ENCODE measurements around the gene MYLK. TPM values are rescaled to one million over a fixed set of nuclear protein-coding genes. Genes with fewer than 3 reads are reported as not detected.

MYLK gene
- total and polyA plus RNA-seq, 4 donors, result 17.0 to 47.7 (median 31.1) TPM

- Histone ChIP-seq H3K27me3 (ENCODE audit: control insufficient read depth, insufficient read depth, low read length) (no peaks in the 10 kb centered on the region), H3K4me1 (ENCODE audit: control insufficient read depth, insufficient read depth, low read length) (peaks cover 3% of the 10 kb centered on the region), H3K9me3 (ENCODE audit: control insufficient read depth, insufficient read depth, low read length) (no peaks in the 10 kb centered on the region), H3K36me3 (ENCODE audit: control insufficient read depth, insufficient read depth, low read length) (no peaks in the 10 kb centered on the region), H3K27ac (ENCODE audit: low read depth, low read length) (no peak overlapping the region), H3K4me3 (ENCODE audit: low read depth, low read length) (no peak overlapping the region)
- DNase-seq (ENCODE audit: low read depth in 4 of 6, low spot score in 6 of 6), result no peak
- WGBS (ENCODE audit: insufficient coverage), result no CpG with 5 or more reads among the region's 2 CpGs
Measured at GRCh38 chr3:123762805-123763204, 121.3 kb downstream of the MYLK start.

- WGBS (ENCODE audit: insufficient coverage), result no CpG with 5 or more reads among the region's 1 CpG
- no peak overlapping the region for H3K27ac ChIP-seq (ENCODE audit: low read depth, low read length)
- H3K4me3 ChIP-seq (ENCODE audit: low read depth, low read length), result no peak overlapping the region
- H3K4me1 ChIP-seq (ENCODE audit: control insufficient read depth, insufficient read depth, low read length), result peaks cover 6% of the 10 kb centered on the region
- H3K9me3 ChIP-seq (ENCODE audit: control insufficient read depth, insufficient read depth, low read length), result no peaks in the 10 kb centered on the region
- no peak for DNase-seq (ENCODE audit: low read depth in 4 of 6, low spot score in 6 of 6)
- no peaks in the 10 kb centered on the region for H3K27me3 ChIP-seq (ENCODE audit: control insufficient read depth, insufficient read depth, low read length)
- no peaks in the 10 kb centered on the region for H3K36me3 ChIP-seq (ENCODE audit: control insufficient read depth, insufficient read depth, low read length)
Measured at GRCh38 chr3:123760817-123761216, 123.3 kb downstream of the MYLK start.

- no peak overlapping the region for H3K4me3 ChIP-seq (ENCODE audit: low read depth, low read length)
- no peaks in the 10 kb centered on the region for H3K9me3 ChIP-seq (ENCODE audit: control insufficient read depth, insufficient read depth, low read length)
- no peak for DNase-seq (ENCODE audit: low read depth in 4 of 6, low spot score in 6 of 6)
- H3K27ac ChIP-seq (ENCODE audit: low read depth, low read length), result no peak overlapping the region
- peaks cover 6% of the 10 kb centered on the region for H3K4me1 ChIP-seq (ENCODE audit: control insufficient read depth, insufficient read depth, low read length)
- no peaks in the 10 kb centered on the region for H3K36me3 ChIP-seq (ENCODE audit: control insufficient read depth, insufficient read depth, low read length)
- no peaks in the 10 kb centered on the region for H3K27me3 ChIP-seq (ENCODE audit: control insufficient read depth, insufficient read depth, low read length)
- 100% methylated on average over 1 of the region's 4 CpGs for WGBS (ENCODE audit: insufficient coverage)
Measured at GRCh38 chr3:123759871-123760270, 124.3 kb downstream of the MYLK start.

- H3K4me1 ChIP-seq (ENCODE audit: control insufficient read depth, insufficient read depth, low read length), result peaks cover 6% of the 10 kb centered on the region
- no peaks in the 10 kb centered on the region for H3K27me3 ChIP-seq (ENCODE audit: control insufficient read depth, insufficient read depth, low read length)
- 50% methylated on average over 2 of the region's 3 CpGs for WGBS (ENCODE audit: insufficient coverage)
- no peak overlapping the region for H3K27ac ChIP-seq (ENCODE audit: low read depth, low read length)
- H3K4me3 ChIP-seq (ENCODE audit: low read depth, low read length), result no peak overlapping the region
- no peaks in the 10 kb centered on the region for H3K36me3 ChIP-seq (ENCODE audit: control insufficient read depth, insufficient read depth, low read length)
- peak in 1 of 6 donors; percentile 15 for DNase-seq (ENCODE audit: low read depth in 4 of 6, low spot score in 6 of 6)
- H3K9me3 ChIP-seq (ENCODE audit: control insufficient read depth, insufficient read depth, low read length), result no peaks in the 10 kb centered on the region
Measured at GRCh38 chr3:123759311-123759710, 124.8 kb downstream of the MYLK start.

GRCh38 chr3:123758081-123758564, 126.0 kb downstream of the MYLK start:
- no peaks in the 10 kb centered on the region for H3K36me3 ChIP-seq (ENCODE audit: control insufficient read depth, insufficient read depth, low read length)
- H3K9me3 ChIP-seq (ENCODE audit: control insufficient read depth, insufficient read depth, low read length), result no peaks in the 10 kb centered on the region
- no peaks in the 10 kb centered on the region for H3K27me3 ChIP-seq (ENCODE audit: control insufficient read depth, insufficient read depth, low read length)
- H3K4me3 ChIP-seq (ENCODE audit: low read depth, low read length), result no peak overlapping the region
- H3K27ac ChIP-seq (ENCODE audit: low read depth, low read length), result no peak overlapping the region
- DNase-seq (ENCODE audit: low read depth in 4 of 6, low spot score in 6 of 6), result peak in 3 of 6 donors; percentile 14 to 76 (median 44)
- H3K4me1 ChIP-seq (ENCODE audit: control insufficient read depth, insufficient read depth, low read length), result peaks cover 6% of the 10 kb centered on the region
- 8% methylated on average over 2 of the region's 2 CpGs for WGBS (ENCODE audit: insufficient coverage)

- H3K4me3 ChIP-seq (ENCODE audit: low read depth, low read length), result no peak overlapping the region
- H3K4me1 ChIP-seq (ENCODE audit: control insufficient read depth, insufficient read depth, low read length), result peaks cover 6% of the 10 kb centered on the region
- H3K27me3 ChIP-seq (ENCODE audit: control insufficient read depth, insufficient read depth, low read length), result no peaks in the 10 kb centered on the region
- no peaks in the 10 kb centered on the region for H3K36me3 ChIP-seq (ENCODE audit: control insufficient read depth, insufficient read depth, low read length)
- 45% methylated on average over 4 of the region's 5 CpGs for WGBS (ENCODE audit: insufficient coverage)
- H3K27ac ChIP-seq (ENCODE audit: low read depth, low read length), result no peak overlapping the region
- peak in 1 of 6 donors; percentile 27 for DNase-seq (ENCODE audit: low read depth in 4 of 6, low spot score in 6 of 6)
- no peaks in the 10 kb centered on the region for H3K9me3 ChIP-seq (ENCODE audit: control insufficient read depth, insufficient read depth, low read length)
Measured at GRCh38 chr3:123757281-123757940, 126.7 kb downstream of the MYLK start.

GRCh38 chr3:123755501-123755900, 128.6 kb downstream of the MYLK start:
- peaks cover 6% of the 10 kb centered on the region for H3K4me1 ChIP-seq (ENCODE audit: control insufficient read depth, insufficient read depth, low read length)
- DNase-seq (ENCODE audit: low read depth in 4 of 6, low spot score in 6 of 6), result no peak
- no peaks in the 10 kb centered on the region for H3K36me3 ChIP-seq (ENCODE audit: control insufficient read depth, insufficient read depth, low read length)
- no peaks in the 10 kb centered on the region for H3K27me3 ChIP-seq (ENCODE audit: control insufficient read depth, insufficient read depth, low read length)
- H3K27ac ChIP-seq (ENCODE audit: low read depth, low read length), result no peak overlapping the region
- H3K9me3 ChIP-seq (ENCODE audit: control insufficient read depth, insufficient read depth, low read length), result no peaks in the 10 kb centered on the region
- WGBS (ENCODE audit: insufficient coverage), result 94% methylated on average over 2 of the region's 2 CpGs
- no peak overlapping the region for H3K4me3 ChIP-seq (ENCODE audit: low read depth, low read length)

GRCh38 chr3:123755085-123755484, 129.0 kb downstream of the MYLK start:
- H3K4me3 ChIP-seq (ENCODE audit: low read depth, low read length), result no peak overlapping the region
- H3K27ac ChIP-seq (ENCODE audit: low read depth, low read length), result no peak overlapping the region
- H3K9me3 ChIP-seq (ENCODE audit: control insufficient read depth, insufficient read depth, low read length), result no peaks in the 10 kb centered on the region
- WGBS (ENCODE audit: insufficient coverage), result 66% methylated on average over 2 of the region's 3 CpGs
- H3K4me1 ChIP-seq (ENCODE audit: control insufficient read depth, insufficient read depth, low read length), result peaks cover 6% of the 10 kb centered on the region
- DNase-seq (ENCODE audit: low read depth in 4 of 6, low spot score in 6 of 6), result no peak
- H3K36me3 ChIP-seq (ENCODE audit: control insufficient read depth, insufficient read depth, low read length), result no peaks in the 10 kb centered on the region
- H3K27me3 ChIP-seq (ENCODE audit: control insufficient read depth, insufficient read depth, low read length), result no peaks in the 10 kb centered on the region

- Histone ChIP-seq H3K27me3 (ENCODE audit: control insufficient read depth, insufficient read depth, low read length) (no peaks in the 10 kb centered on the region), H3K4me3 (ENCODE audit: low read depth, low read length) (no peak overlapping the region), H3K4me1 (ENCODE audit: control insufficient read depth, insufficient read depth, low read length) (peaks cover 6% of the 10 kb centered on the region), H3K9me3 (ENCODE audit: control insufficient read depth, insufficient read depth, low read length) (no peaks in the 10 kb centered on the region), H3K36me3 (ENCODE audit: control insufficient read depth, insufficient read depth, low read length) (no peaks in the 10 kb centered on the region), H3K27ac (ENCODE audit: low read depth, low read length) (no peak overlapping the region)
- DNase-seq (ENCODE audit: low read depth in 4 of 6, low spot score in 6 of 6), result no peak
Measured at GRCh38 chr3:123753286-123753685, 130.8 kb downstream of the MYLK start.

- Histone ChIP-seq H3K36me3 (ENCODE audit: control insufficient read depth, insufficient read depth, low read length) (no peaks in the 10 kb centered on the region), H3K9me3 (ENCODE audit: control insufficient read depth, insufficient read depth, low read length) (no peaks in the 10 kb centered on the region), H3K27me3 (ENCODE audit: control insufficient read depth, insufficient read depth, low read length) (no peaks in the 10 kb centered on the region), H3K4me1 (ENCODE audit: control insufficient read depth, insufficient read depth, low read length) (peaks cover 1% of the 10 kb centered on the region), H3K27ac (ENCODE audit: low read depth, low read length) (no peak overlapping the region), H3K4me3 (ENCODE audit: low read depth, low read length) (no peak overlapping the region)
- 93% methylated on average over 7 of the region's 8 CpGs for WGBS (ENCODE audit: insufficient coverage)
- no peak for DNase-seq (ENCODE audit: low read depth in 4 of 6, low spot score in 6 of 6)
Measured at GRCh38 chr3:123752228-123752627, 131.9 kb downstream of the MYLK start.

All from spinal cord (tissue), 10 donors.